H1 (cell line): ENCODE data around the gene OVCH1.

Experiments used
- GTF2F1 ChIP-seq: IDR thresholded peaks from 2 replicates; pipeline ENCODE4 v1.6.1; 2012; ENCODE audit warnings: low read depth, low read length, improper control_type of control experiment, borderline replicate concordance
- TAF7 ChIP-seq: optimal IDR thresholded peaks from 2 replicates; pipeline ENCODE3; 2011; ENCODE audit warnings: low read depth, mild to moderate bottlenecking, inconsistent platforms, low read length, moderate library complexity, borderline replicate concordance

GRCh38 chr12:29533815-29534489, 36.5 kb upstream of the OVCH1 start:
- TF ChIP-seq GTF2F1, result no peak
- no peak for TF ChIP-seq TAF7
